Activated T-helper 1 cell treated with anti-CD3 and anti-CD28 coated beads, Interleukin-12 subunit alpha, Interleukin-12 subunit beta, Interleukin-2, Interleukin-4 antibody, amounts not matched to agents 30 ng/mL and 10 ng/mL and 1 ng/mL, durations not matched to agents 14 hours and 24 hours and 36 hours (primary cell): ENCODE data around the gene ZSCAN12. TPM values are rescaled to one million over a fixed set of nuclear protein-coding genes. Genes with fewer than 3 reads are reported as not detected.
"Not testable (repeated sequence)": the region's sequence is repeated elsewhere in the genome, so short reads cannot be mapped to it uniquely, and the experiment has no call there.

Experiments used
- DNase-seq: peaks from one replicate; pipeline ENCODE4 v3.0.0; 2021; ENCODE audit warnings: low spot score
- H3K27ac Mint-ChIP-seq: one replicate; pipeline ENCODE4 v1.8.0; 2021; ENCODE audit warnings: mild to moderate bottlenecking, mixed read lengths
- H3K27me3 Mint-ChIP-seq: one replicate; pipeline ENCODE4 v1.8.0; 2022; ENCODE audit warnings: mild to moderate bottlenecking, moderate library complexity, mixed read lengths; ENCODE audit not compliant: insufficient read depth
- H3K36me3 Mint-ChIP-seq: one replicate; pipeline ENCODE4 v1.8.0; 2021; ENCODE audit warnings: low read depth, mixed read lengths
- H3K4me1 Mint-ChIP-seq: one replicate; pipeline ENCODE4 v1.8.0; 2021; ENCODE audit warnings: low read depth, mixed read lengths
- H3K4me3 Mint-ChIP-seq: one replicate; pipeline ENCODE4 v1.8.0; 2021; ENCODE audit warnings: mild to moderate bottlenecking, moderate library complexity, mixed read lengths
- H3K9me3 Mint-ChIP-seq: one replicate; pipeline ENCODE4 v1.8.0; 2021; ENCODE audit warnings: mixed read lengths
- intact Hi-C: fragments of 100-400 bp; cut with micrococcal nuclease; formaldehyde crosslinking; loops from one replicate; pipeline ENCODE4 v1.15.1; 2024
- total RNA-seq: library from RNA; stranded (reverse); gene quantifications from 2 replicates; pipeline ENCODE4 v1.2.3, GENCODE V29; 2022

The ZSCAN12 gene
- total RNA-seq, 1 donor from 2014 or later: 5.7 TPM

- Mint-ChIP-seq H3K27ac (no peak overlapping the region), H3K36me3 (peaks cover 74% of the 10 kb centered on the region), H3K4me3 (peak overlapping the region; percentile 74), H3K4me1 (peaks cover 33% of the 10 kb centered on the region), H3K27me3 (no peaks in the 10 kb centered on the region), H3K9me3 (peaks cover 4% of the 10 kb centered on the region)
- intact Hi-C loops: no loop called here
- no peak for DNase-seq
Measured at GRCh38 chr6:28383235-28384142, 16.1 kb downstream of the ZSCAN12 start.

- no peak overlapping the region for H3K4me3 Mint-ChIP-seq
- H3K9me3 Mint-ChIP-seq: peaks cover 4% of the 10 kb centered on the region
- intact Hi-C loops: no loop called here
- no peak overlapping the region for H3K27ac Mint-ChIP-seq
- no peak for DNase-seq
- H3K27me3 Mint-ChIP-seq: no peaks in the 10 kb centered on the region
- peaks cover 58% of the 10 kb centered on the region for H3K36me3 Mint-ChIP-seq
- H3K4me1 Mint-ChIP-seq: peaks cover 29% of the 10 kb centered on the region
Measured at GRCh38 chr6:28380381-28380780, 19.2 kb downstream of the ZSCAN12 start.

GRCh38 chr6:28378644-28379043 is 20.9 kb downstream of the ZSCAN12 start:
- Mint-ChIP-seq H3K9me3 (peaks cover 4% of the 10 kb centered on the region), H3K4me1 (peaks cover 17% of the 10 kb centered on the region), H3K27me3 (no peaks in the 10 kb centered on the region), H3K27ac (no peak overlapping the region), H3K36me3 (peaks cover 45% of the 10 kb centered on the region), H3K4me3 (no peak overlapping the region)
- DNase-seq: no peak
- intact Hi-C loops: no loop called here

GRCh38 chr6:28377879-28378278 is 21.7 kb downstream of the ZSCAN12 start:
- H3K4me3 Mint-ChIP-seq: no peak overlapping the region
- intact Hi-C loops: no loop called here
- peaks cover 37% of the 10 kb centered on the region for H3K36me3 Mint-ChIP-seq

GRCh38 chr6:28373925-28374324 is 25.6 kb downstream of the ZSCAN12 start:
- H3K36me3 Mint-ChIP-seq: peaks cover 6% of the 10 kb centered on the region
- no peak overlapping the region for H3K27ac Mint-ChIP-seq
- DNase-seq: no peak
- H3K27me3 Mint-ChIP-seq: no peaks in the 10 kb centered on the region
- H3K9me3 Mint-ChIP-seq: no peaks in the 10 kb centered on the region
- no peaks in the 10 kb centered on the region for H3K4me1 Mint-ChIP-seq
- intact Hi-C loops: no loop called here
- H3K4me3 Mint-ChIP-seq: no peak overlapping the region

More at GRCh38 chr6:28377879-28378278, 21.7 kb downstream of the ZSCAN12 start:
- peaks cover 9% of the 10 kb centered on the region for H3K4me1 Mint-ChIP-seq
- no peak for DNase-seq
- H3K9me3 Mint-ChIP-seq: peaks cover 4% of the 10 kb centered on the region
- H3K27ac Mint-ChIP-seq: no peak overlapping the region
- no peaks in the 10 kb centered on the region for H3K27me3 Mint-ChIP-seq

GRCh38 chr6:28371706-28372451 is 27.7 kb downstream of the ZSCAN12 start:
- no peak overlapping the region for H3K4me3 Mint-ChIP-seq
- H3K27me3 Mint-ChIP-seq: no peaks in the 10 kb centered on the region
- no peaks in the 10 kb centered on the region for H3K9me3 Mint-ChIP-seq

GRCh38 chr6:28371280-28371679 is 28.3 kb downstream of the ZSCAN12 start:
- H3K4me1 Mint-ChIP-seq: no peaks in the 10 kb centered on the region
- intact Hi-C loops: no loop called here

More at GRCh38 chr6:28371706-28372451, 27.7 kb downstream of the ZSCAN12 start:
- intact Hi-C loops: no loop called here
- no peak for DNase-seq
- H3K4me1 Mint-ChIP-seq: no peaks in the 10 kb centered on the region
- peaks cover 7% of the 10 kb centered on the region for H3K36me3 Mint-ChIP-seq
- H3K27ac Mint-ChIP-seq: no peak overlapping the region

GRCh38 chr6:28370440-28370839 is 29.1 kb downstream of the ZSCAN12 start:
- H3K27ac Mint-ChIP-seq: no peak overlapping the region
- no peak for DNase-seq

More at GRCh38 chr6:28371280-28371679, 28.3 kb downstream of the ZSCAN12 start:
- DNase-seq: no peak
- Mint-ChIP-seq H3K27me3 (no peaks in the 10 kb centered on the region), H3K4me3 (no peak overlapping the region), H3K36me3 (peaks cover 7% of the 10 kb centered on the region), H3K9me3 (no peaks in the 10 kb centered on the region), H3K27ac (no peak overlapping the region)

GRCh38 chr6:28369463-28369862 is 30.1 kb downstream of the ZSCAN12 start:
- no peak overlapping the region for H3K27ac Mint-ChIP-seq
- no peak overlapping the region for H3K4me3 Mint-ChIP-seq
- intact Hi-C loops: no loop called here
- H3K36me3 Mint-ChIP-seq: peaks cover 19% of the 10 kb centered on the region
- DNase-seq: no peak
- H3K27me3 Mint-ChIP-seq: no peaks in the 10 kb centered on the region
- H3K9me3 Mint-ChIP-seq: no peaks in the 10 kb centered on the region
- H3K4me1 Mint-ChIP-seq: no peaks in the 10 kb centered on the region

More at GRCh38 chr6:28370440-28370839, 29.1 kb downstream of the ZSCAN12 start:
- H3K27me3 Mint-ChIP-seq: no peaks in the 10 kb centered on the region
- H3K9me3 Mint-ChIP-seq: no peaks in the 10 kb centered on the region
- H3K36me3 Mint-ChIP-seq: peaks cover 13% of the 10 kb centered on the region
- H3K4me3 Mint-ChIP-seq: no peak overlapping the region
- intact Hi-C loops: no loop called here
- H3K4me1 Mint-ChIP-seq: no peaks in the 10 kb centered on the region

- Mint-ChIP-seq H3K4me3 (no peak overlapping the region), H3K4me1 (no peaks in the 10 kb centered on the region), H3K36me3 (peaks cover 19% of the 10 kb centered on the region), H3K27ac (no peak overlapping the region), H3K27me3 (no peaks in the 10 kb centered on the region), H3K9me3 (no peaks in the 10 kb centered on the region)
- no peak for DNase-seq
- intact Hi-C loops: no loop called here
Measured at GRCh38 chr6:28368522-28368921, 31.0 kb downstream of the ZSCAN12 start.

- H3K27ac Mint-ChIP-seq, H3K9me3 Mint-ChIP-seq, H3K27me3 Mint-ChIP-seq, H3K4me3 Mint-ChIP-seq, intact Hi-C loops, H3K4me1 Mint-ChIP-seq, DNase-seq: not testable (repeated sequence)
- peaks cover 19% of the 10 kb centered on the region for H3K36me3 Mint-ChIP-seq
Measured at GRCh38 chr6:28365590-28365989, 34.0 kb downstream of the ZSCAN12 start.

GRCh38 chr6:28360961-28361360 is 38.6 kb downstream of the ZSCAN12 start:
- no peak for DNase-seq
- Mint-ChIP-seq H3K27ac (no peak overlapping the region), H3K36me3 (peaks cover 13% of the 10 kb centered on the region), H3K4me3 (no peak overlapping the region), H3K27me3 (no peaks in the 10 kb centered on the region), H3K4me1 (peaks cover 5% of the 10 kb centered on the region), H3K9me3 (no peaks in the 10 kb centered on the region)
- intact Hi-C loops: no loop called here

GRCh38 chr6:28359562-28359961 is 40.0 kb downstream of the ZSCAN12 start:
- H3K27me3 Mint-ChIP-seq, H3K36me3 Mint-ChIP-seq, DNase-seq, H3K4me3 Mint-ChIP-seq, H3K9me3 Mint-ChIP-seq, H3K27ac Mint-ChIP-seq: not testable (repeated sequence)
- peaks cover 13% of the 10 kb centered on the region for H3K4me1 Mint-ChIP-seq
- intact Hi-C loops: loop anchor here (10.0 kb wide), 1 partner anchor 1175 kb away; no protein-coding TSS in a partner anchor
